GM12878 (cell line): ENCODE data around the gene MYO15B. TPM values are rescaled to one million over a fixed set of nuclear protein-coding genes. Genes with fewer than 3 reads are reported as not detected.

Experiments
- ATAC-seq: fragments of 200-7000 bp; cut with Tn5 transposase; 3 replicates; pipeline ENCODE4 v1.9.1; 2020; ENCODE audit warnings: mild to moderate bottlenecking, moderate library complexity
- BruUV-seq: library from RNA; stranded (reverse); fragments of 400-500 nt; replicated peaks from 2 replicates; lab custom pipeline; 2021; lab: Mats Ljungman, UMichigan
- CTCF ChIA-PET: fragments of 300-600 bp; sonication (Branson Sonifier 250); formaldehyde crosslinking; extraction: SDS; loops from one replicate; lab custom pipeline; 2021; ENCODE audit warnings: inconsistent platforms; lab: Yijun Ruan, JAX
- POLR2A ChIA-PET: fragments of 350-600 bp; formaldehyde crosslinking; extraction: SDS; loops from one replicate; lab custom pipeline; 2021; ENCODE audit warnings: inconsistent platforms; lab: Charles Lee
- RAD21 ChIA-PET: fragments of 300-600 bp; sonication (Branson Sonifier 250); formaldehyde crosslinking; loops from one replicate; lab custom pipeline; 2023; ENCODE audit warnings: antibody characterized with exemption; ENCODE audit not compliant: unreplicated experiment; lab: Charles Lee
- SMC1A ChIA-PET: fragments of 300-600 bp; sonication (Branson Sonifier 250); formaldehyde crosslinking; loops from one replicate; lab custom pipeline; 2023; ENCODE audit not compliant: unreplicated experiment, uncharacterized antibody; lab: Charles Lee
- DNase-seq: peaks from one replicate; pipeline ENCODE4 v3.0.0-alpha.2; 2011; ENCODE audit warnings: low read depth, low spot score
- FAIRE-seq: peaks from 3 replicates; lab custom pipeline; 2011; peaks lifted over from hg19 to GRCh38; lab: Jason Lieb, UNC
- H2AFZ ChIP-seq: 2 replicates; pipeline ENCODE4 v1.6.0; 2011; ENCODE audit warnings: low read depth, low read length, control low read depth; ENCODE audit not compliant: control insufficient read depth
- H3K27ac ChIP-seq: 2 replicates; pipeline ENCODE4 v1.5.1; 2011; ENCODE audit warnings: control low read depth; ENCODE audit not compliant: control insufficient read depth, insufficient read depth
- H3K27me3 ChIP-seq, 2 experiments: replicated peaks in 1 of 2; 2 replicates each; pipeline versions ENCODE4 v1.6.0 to v1.6.1; 2011; ENCODE audit warnings: low read length in 1 of 2; ENCODE audit not compliant: control insufficient read depth in 2 of 2, insufficient read depth in 2 of 2
- H3K36me3 ChIP-seq, 2 experiments: 2 replicates each; pipeline ENCODE4 v1.5.1; 2011; ENCODE audit warnings: low read length in 1 of 2; ENCODE audit not compliant: control insufficient read depth in 2 of 2, insufficient read depth in 2 of 2
- H3K4me1 ChIP-seq: 2 replicates; pipeline ENCODE4 v1.6.1; 2011; ENCODE audit warnings: mild to moderate bottlenecking, low read length, moderate library complexity, mixed read lengths; ENCODE audit not compliant: control insufficient read depth, insufficient read depth
- H3K4me2 ChIP-seq: 2 replicates; pipeline ENCODE4 v1.6.0; 2011; ENCODE audit warnings: control low read depth; ENCODE audit not compliant: control insufficient read depth, insufficient read depth
- H3K4me3 ChIP-seq: fragments of 200-600 bp; sonication (generic); 2 replicates; pipeline ENCODE4 v1.5.1; 2016
- H3K79me2 ChIP-seq: 2 replicates; pipeline ENCODE4 v1.6.0; 2011; ENCODE audit warnings: low read length; ENCODE audit not compliant: control insufficient read depth, insufficient read depth
- H3K9ac ChIP-seq: 2 replicates; pipeline ENCODE4 v1.8.0; 2011; ENCODE audit warnings: low read length, control low read depth, mixed read lengths; ENCODE audit not compliant: control insufficient read depth, insufficient read depth
- H3K9me3 ChIP-seq: replicated peaks from 3 replicates; pipeline ENCODE4 v1.5.1; 2011; ENCODE audit warnings: mild to moderate bottlenecking, low read length; ENCODE audit not compliant: control insufficient read depth, insufficient read depth
- H4K20me1 ChIP-seq: 2 replicates; pipeline ENCODE4 v1.6.0; 2011; ENCODE audit not compliant: control insufficient read depth, insufficient read depth
- CHD2 ChIP-seq: IDR thresholded peaks from 2 replicates; pipeline ENCODE4 v1.6.1; 2011; ENCODE audit warnings: low read depth, low read length, improper control_type of control experiment, borderline replicate concordance
- SPI1 ChIP-seq: IDR thresholded peaks from 2 replicates; pipeline ENCODE4 v1.6.1; 2011; ENCODE audit warnings: low read depth, mild to moderate bottlenecking, low read length, moderate library complexity, borderline replicate concordance; ENCODE audit not compliant: insufficient read depth
- WGBS: methylation state at CpG from one replicate; pipeline ENCODE4 v1.1.6; 2016; ENCODE audit warnings: low lambda C conversion rate; ENCODE audit not compliant: insufficient replicate concordance, insufficient coverage; ENCODE audit errors: missing lambda C conversion rate; 5-methylcytosine and 5-hydroxymethylcytosine counted together
- in situ Hi-C: fragments of 300-500 bp; cut with MboI; formaldehyde crosslinking; loops from 9 replicates; pipeline ENCODE4 v1.14.3; 2018; ENCODE audit warnings: mixed read lengths
- intact Hi-C: fragments of 100-400 bp; cut with micrococcal nuclease; formaldehyde crosslinking; loops from one replicate; pipeline ENCODE4 v1.14.2; 2022; ENCODE audit not compliant: unreplicated experiment
- polyA plus RNA-seq, 11 experiments: library from polyadenylated mRNA; depleted of rRNA in 4 of 11; unstranded in 6 of 11; stranded (reverse) in 5 of 11; fragments of >200 nt; fragmentation: Nextera tagmentation in 4 of 11; fragmentation: Illumina TruSeq in 1 of 11; extraction: Ambion mirVana in 4 of 11; extraction: Trizol in 1 of 11; gene quantifications; 1 replicate in 1 of 11; 2 replicates in 10 of 11; pipeline versions ENCODE4 v1.2.1 to v1.2.3, GENCODE V29; 2011 to 2016; ENCODE audit warnings: inconsistent platforms in 2 of 11, missing spikeins in 2 of 11, low read depth in 1 of 11
- total RNA-seq, 4 experiments: library from RNA; depleted of rRNA in 3 of 4; stranded (reverse); fragments of >200 nt in 3 of 4; fragmentation: Illumina TruSeq in 1 of 4; extraction: Trizol in 1 of 4; gene quantifications; 2 replicates each; pipeline versions ENCODE4 v1.2.1 to v1.2.3, GENCODE V29; 2013 to 2021
- TF ChIP-seq, protein P1 (sequence below): fragments of 150-350 bp; IDR thresholded peaks from 2 replicates; pipeline ENCODE4 v1.6.1; 2016; ENCODE audit warnings: low read depth, low read length

Gene MYO15B
- total and polyA plus RNA-seq, 10 of the 15 experiments (the other 5 are each of a cell fraction or from before 2014, with no cell fraction given): 0.67 to 15.4 (median 2.3) TPM; not detected in 1

DNA sequence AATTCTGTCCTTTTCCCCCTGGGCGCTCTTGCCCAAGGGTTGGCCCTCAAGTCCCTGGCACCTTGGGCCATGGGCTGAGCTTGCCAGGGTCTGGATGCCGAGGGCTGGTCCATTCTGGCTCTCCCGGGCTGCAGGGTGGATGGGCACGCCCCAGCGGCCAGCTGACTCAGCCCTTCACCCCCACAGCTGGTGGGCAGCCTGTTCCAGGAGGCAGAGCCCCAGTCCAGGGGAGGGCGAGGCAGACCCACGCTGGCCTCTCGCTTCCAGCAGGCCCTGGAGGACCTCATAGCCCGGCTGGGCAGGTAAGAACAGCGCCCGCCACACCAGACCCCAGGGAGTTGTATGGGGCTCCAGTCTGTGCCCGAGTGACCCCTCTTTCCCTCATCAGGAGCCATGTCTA is 15.0 kb downstream of the MYO15B start:
- DNase-seq (no peak), FAIRE-seq (no peak), ATAC-seq (no peak)
- Histone ChIP-seq H3K9ac (no peak overlapping the region), H3K27me3 (no peaks in the 10 kb centered on the region), H3K4me3 (no peak overlapping the region), H3K9me3 (no peaks in the 10 kb centered on the region), H3K4me1 (no peaks in the 10 kb centered on the region), H4K20me1 (no peaks in the 10 kb centered on the region; the same call in 1 of the 2 replicates), H2AFZ (no peak overlapping the region), H3K79me2 (no peaks in the 10 kb centered on the region), H3K27ac (no peak overlapping the region), H3K4me2 (no peak overlapping the region), H3K36me3 (no peaks in the 10 kb centered on the region)
- POLR2A ChIA-PET: no interaction called here
- 32% methylated on average over 11 of the region's 12 CpGs for WGBS
- intact Hi-C loops: no loop called here
- TF ChIP-seq CHD2 (no peak), SPI1 (no peak)
- TF ChIP-seq, protein P1, sequence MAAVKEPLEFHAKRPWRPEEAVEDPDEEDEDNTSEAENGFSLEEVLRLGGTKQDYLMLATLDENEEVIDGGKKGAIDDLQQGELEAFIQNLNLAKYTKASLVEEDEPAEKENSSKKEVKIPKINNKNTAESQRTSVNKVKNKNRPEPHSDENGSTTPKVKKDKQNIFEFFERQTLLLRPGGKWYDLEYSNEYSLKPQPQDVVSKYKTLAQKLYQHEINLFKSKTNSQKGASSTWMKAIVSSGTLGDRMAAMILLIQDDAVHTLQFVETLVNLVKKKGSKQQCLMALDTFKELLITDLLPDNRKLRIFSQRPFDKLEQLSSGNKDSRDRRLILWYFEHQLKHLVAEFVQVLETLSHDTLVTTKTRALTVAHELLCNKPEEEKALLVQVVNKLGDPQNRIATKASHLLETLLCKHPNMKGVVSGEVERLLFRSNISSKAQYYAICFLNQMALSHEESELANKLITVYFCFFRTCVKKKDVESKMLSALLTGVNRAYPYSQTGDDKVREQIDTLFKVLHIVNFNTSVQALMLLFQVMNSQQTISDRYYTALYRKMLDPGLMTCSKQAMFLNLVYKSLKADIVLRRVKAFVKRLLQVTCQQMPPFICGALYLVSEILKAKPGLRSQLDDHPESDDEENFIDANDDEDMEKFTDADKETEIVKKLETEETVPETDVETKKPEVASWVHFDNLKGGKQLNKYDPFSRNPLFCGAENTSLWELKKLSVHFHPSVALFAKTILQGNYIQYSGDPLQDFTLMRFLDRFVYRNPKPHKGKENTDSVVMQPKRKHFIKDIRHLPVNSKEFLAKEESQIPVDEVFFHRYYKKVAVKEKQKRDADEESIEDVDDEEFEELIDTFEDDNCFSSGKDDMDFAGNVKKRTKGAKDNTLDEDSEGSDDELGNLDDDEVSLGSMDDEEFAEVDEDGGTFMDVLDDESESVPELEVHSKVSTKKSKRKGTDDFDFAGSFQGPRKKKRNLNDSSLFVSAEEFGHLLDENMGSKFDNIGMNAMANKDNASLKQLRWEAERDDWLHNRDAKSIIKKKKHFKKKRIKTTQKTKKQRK: no peak
- in situ Hi-C loops: no loop called here
- CTCF ChIA-PET: interaction anchor here (0.9 to 7.1 kb wide), 8 partner anchors 9 to 146 kb away, joined by 3 to 164 read pairs (median 8); partner anchors contain the start of gene SMIM5
- RAD21 ChIA-PET: interaction anchor here (0.8 to 1.0 kb wide), 2 partner anchors 72 to 205 kb away, joined by 3 read pairs; no protein-coding TSS in a partner anchor
- SMC1A ChIA-PET: interaction anchor here (1.9 to 3.0 kb wide), 2 partner anchors 143 to 145 kb away, joined by 5 to 18 read pairs; no protein-coding TSS in a partner anchor
- BruUV-seq: no TSS peak
